ENCODE data around the gene ARHGAP45.
A peak's percentile ranks its signal among the peaks of the same experiment; 100 is the strongest.

ARHGAP45 gene

DNA sequence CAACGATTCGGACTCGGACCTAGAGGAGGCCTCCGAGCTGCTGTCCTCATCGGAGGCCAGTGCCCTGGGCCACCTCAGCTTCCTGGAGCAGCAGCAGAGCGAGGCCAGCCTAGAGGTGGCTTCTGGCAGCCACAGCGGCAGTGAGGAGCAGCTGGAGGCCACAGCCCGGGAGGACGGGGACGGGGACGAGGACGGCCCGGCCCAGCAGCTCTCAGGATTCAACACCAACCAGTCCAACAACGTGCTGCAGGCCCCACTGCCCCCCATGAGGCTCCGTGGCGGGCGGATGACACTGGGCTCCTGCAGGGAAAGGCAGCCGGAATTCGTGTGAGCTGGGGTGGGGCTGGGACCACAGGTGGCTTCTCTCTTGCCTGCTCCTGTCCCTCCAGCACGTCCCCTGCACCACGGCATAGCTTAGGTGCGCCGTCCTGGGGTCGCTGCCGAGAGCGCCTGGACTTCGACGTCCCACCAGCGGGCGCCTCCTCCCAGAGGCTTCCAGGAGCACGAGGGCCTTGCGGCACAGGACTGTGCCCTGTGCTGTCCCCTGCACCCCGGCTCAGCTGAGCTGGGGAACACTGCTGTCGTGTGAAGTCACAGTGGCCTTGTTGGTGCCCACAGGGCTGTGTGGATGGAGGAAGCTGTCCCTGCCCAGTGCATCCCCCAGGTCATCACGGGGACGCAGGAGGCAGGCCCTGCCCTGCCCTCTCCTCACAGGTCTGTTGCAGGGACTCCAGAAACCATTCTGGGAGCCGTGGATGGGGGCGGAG is 18.9 kb downstream of the ARHGAP45 start:
- DNase-seq (ENCODE audit: low read depth) = no peak

DNA sequence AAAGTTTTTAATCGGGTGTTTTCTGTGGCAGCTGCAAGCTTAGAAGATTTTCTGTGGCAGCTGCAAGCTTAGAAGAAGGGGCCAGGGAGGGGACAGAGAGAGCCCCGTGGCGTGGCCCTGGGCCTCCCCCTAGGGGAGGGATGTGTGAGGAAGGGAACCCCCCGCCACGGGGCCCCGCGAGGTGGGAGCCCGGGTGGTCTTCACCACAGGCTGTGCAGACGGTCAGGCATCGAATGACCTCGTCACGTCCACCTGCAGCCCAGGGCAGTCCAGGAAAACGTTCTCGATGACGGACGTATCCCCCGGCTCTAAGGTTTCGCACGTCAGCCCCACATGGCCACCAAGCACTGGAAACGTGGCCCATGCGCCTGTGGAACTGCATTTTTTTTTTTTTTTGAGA is 19.6 kb downstream of the ARHGAP45 start:
- no peak for DNase-seq (ENCODE audit: low read depth)

DNA sequence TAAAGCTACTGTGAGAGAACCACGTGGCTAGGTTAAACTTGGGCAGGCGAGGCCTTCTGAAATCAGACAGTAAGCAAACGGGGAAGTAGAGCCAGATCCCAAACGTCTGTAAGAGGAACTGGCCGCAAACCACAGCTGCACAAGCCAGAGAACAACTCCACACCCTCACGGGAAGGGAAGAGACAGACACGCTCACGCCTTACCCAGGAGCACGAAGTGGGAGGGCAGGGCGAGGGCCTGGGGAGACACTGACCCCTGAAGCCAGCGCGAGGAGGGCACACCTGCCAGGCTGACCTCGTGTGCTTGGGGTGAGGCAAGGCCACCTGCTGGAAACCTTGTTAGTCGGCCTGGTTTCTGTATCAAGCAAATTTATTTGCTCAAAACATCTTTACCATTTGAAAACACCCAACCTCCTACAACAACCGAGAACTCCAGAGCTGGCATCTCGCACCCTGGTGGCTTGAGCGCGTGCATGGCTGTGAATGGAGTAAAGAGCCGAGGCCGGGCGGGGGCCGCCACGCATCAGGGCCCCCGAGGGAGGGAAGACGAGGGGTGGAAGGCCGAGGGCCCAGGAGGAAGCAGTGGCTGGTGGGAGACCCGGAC is 20.9 kb downstream of the ARHGAP45 start:
- DNase-seq (ENCODE audit: low read depth) = no peak

DNA sequence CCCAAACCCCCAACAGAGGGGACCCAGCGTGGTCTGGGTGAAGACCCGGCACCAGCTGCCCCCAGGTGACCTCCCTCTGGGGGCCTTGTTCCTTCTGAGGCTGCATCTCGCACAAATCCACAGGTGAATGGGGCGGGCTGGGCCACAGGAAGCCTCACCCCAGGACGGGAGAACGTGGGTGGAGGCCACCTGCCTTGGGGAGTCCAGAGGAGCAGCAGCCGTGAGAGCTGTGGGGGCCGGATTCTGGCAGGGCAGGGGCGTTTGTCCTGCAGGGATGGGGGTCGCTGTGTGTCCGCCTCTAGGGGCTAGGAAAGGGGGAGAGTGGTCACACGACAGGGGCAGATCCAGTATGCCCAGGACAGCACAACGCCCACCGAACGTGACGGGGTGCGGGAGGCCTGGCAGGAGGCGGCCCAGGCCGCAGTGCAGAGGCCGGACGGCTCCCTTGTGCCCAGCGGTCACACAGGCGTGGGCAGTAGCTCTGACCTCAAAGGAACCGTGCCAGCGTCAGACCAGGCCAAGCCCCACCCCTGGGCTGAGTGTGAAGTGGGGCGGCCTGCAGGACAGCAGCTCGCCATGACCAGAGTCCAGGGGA is 21.5 kb downstream of the ARHGAP45 start:
- no peak for DNase-seq (ENCODE audit: low read depth)

DNA sequence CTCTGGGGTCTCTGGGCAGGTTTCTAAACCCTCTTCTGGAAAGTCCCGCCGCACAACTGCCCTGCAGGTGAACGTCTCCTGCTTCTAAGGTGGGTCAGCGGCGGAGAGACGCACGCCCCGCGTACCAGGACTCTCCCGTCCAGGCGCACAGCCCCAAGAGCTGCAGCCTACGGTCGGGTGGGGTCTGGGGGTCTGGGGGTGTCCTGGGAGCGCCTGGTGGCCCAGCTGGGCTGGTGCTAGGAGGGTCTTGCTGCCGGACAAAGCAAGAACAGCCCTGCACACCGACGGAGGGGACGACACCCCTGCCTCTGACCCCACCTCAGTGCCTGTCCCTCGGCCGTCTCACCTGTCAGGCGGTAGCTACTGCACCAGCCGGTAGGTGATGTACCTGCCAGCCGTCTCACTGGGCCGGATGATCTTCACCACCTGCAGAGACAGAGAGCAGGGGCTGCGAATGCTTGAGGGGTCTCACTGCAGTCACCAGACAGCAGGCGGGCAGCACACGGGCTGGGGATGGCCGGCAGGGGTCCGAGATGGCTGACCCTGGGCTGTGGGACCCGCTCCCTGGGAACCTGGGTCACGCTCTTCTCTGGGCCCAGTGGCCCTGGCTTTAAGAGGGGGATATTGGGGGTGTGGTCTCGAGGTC is 22.3 kb downstream of the ARHGAP45 start:
- no peak for DNase-seq (ENCODE audit: low read depth)

DNA sequence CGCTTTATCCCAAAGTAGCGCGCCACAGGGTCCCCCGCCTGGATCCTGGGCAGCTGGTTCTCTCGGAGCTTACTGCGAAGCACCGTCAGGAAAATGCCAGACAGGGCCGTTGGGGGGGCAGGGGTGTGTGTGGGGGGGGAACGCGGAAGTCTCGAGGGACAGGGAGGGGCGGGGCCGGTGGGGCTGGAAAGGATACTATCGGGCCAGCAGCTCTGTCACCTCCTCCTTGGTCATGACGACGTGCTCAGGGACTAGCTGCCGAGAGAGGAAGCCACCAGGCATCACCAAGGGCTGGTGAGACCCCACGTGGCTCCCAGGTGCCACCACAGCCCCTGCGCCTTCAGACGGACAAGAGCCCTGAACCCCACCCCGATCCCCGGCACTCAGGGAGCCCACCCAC is 22.9 kb downstream of the ARHGAP45 start:
- DNase-seq (ENCODE audit: low read depth) = no peak

DNA sequence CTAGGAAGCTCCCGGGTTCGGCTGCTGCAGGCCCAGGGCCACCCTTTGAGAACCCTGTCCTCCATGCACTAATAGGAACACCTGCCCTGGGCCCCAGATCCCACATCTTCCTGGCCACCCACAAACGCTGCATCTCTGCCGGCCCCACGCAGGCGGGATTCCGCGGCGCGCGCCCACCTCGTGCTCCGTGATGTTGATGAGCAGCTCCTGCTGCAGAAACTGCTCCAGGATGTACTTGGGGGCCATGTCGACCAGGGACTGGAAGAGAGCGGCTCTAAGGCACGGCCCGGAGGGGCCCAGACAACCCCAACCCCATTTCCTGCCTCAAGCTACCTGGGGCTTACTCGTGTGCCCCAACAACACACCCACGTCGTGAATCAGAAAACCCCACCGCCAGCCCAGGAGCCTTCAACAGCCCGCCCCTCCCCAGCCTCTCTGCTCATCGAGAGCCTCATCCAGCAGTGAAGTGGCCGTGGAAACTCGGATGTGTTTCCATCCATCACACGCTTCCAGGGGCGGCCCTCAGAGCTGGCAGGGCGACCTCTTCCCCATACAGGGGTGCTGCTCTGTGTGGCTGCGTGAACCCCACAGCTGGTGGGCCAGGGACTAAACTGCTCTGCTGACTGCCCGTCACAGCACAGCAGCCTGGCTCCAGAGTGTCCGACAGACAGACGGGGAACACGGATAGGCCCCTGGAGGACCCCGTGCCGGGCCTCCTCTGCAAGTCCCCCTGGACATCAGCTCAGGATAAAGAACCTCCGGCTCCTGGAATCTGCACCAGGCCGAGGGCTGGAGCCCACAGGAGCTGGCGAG is 24.0 kb downstream of the ARHGAP45 start:
- DNase-seq (ENCODE audit: low read depth) = no peak

DNA sequence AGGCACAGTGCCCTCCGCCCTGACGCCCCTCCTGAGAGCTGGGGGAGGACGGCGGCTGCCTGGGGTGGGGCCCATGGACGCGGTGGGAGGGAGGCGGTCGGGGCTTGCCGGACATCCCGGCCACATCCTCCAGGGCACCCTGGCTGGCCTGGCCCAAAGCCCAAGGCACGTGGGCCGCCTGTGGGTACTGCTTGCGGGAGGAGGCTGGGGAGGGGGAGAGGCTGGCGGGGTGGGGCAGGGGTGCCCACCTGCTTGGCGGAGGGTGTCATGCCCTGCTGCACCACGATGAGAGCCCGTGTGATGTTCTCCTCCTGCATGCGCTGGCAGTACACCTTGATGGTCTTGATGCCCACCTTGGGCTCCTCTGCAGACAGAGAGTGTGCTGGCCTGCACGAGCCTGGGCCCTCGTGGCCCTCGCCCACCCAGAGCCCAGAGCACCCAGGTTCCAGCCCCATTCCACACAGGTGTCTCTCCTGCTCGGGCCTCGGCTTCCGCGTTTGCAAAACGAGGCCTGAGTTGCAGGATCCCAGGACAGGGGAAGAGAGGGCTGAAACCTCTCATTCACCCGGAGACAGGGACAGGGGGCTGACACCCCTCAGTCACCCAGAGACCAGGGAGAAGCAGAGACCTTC is 24.7 kb downstream of the ARHGAP45 start:
- DNase-seq (ENCODE audit: low read depth) = no peak

DNA sequence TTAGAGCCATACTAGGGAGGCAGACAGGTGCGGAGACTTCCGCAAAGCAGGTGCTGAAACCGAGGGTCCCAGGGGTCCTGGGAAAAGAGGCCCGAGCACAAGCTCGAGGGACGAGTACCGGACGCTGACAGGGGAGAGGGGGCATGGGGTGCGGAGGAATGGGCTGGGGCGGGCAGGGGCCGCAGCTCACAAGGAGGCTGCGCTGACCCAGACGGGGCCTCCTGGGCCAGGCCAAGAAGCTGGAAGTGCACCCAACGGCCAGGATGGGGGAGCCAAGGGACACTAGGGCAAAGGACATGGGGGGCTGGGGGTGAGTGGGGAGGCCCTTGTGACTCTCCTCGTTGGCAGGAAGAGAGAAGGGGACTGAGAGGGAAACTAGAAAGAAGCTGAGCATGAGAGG is 26.4 kb downstream of the ARHGAP45 start:
- no peak for DNase-seq (ENCODE audit: low read depth)

DNA sequence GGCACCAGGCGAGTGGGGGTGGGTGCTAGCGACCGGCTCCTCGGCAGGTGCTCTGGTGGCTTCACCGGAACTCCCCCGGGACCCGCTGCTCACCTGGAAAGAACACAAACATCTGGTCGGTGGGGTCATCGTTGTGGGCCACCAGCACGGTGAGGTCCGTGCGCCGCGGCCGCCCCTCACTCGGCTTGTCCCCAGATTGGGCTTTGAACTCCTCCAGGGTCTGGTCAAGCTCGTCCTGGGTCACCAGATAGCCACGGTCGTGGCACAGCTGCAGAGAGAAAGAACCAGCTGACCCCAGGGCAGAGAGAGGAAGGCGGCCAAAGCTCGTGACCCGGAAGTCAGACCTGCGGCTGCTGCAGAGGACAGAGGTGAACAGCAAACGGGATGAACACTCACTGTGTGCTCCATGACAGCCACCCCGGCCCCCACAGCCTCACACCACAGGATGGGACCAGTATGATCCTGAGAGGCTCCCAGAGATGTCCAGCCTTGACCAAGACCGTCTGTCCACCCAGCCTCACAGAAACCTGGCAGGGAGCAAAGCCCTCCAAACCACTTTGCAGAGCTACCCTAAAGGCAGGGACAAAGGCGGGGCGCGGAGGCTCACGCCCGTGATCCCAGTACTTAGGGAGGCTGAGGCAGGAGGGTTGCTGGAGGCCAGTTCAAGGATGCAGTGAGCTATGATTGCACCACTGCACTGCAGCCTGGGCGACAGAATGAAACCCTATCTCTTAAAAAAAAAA is 27.0 kb downstream of the ARHGAP45 start:
- no peak for DNase-seq (ENCODE audit: low read depth)

DNA sequence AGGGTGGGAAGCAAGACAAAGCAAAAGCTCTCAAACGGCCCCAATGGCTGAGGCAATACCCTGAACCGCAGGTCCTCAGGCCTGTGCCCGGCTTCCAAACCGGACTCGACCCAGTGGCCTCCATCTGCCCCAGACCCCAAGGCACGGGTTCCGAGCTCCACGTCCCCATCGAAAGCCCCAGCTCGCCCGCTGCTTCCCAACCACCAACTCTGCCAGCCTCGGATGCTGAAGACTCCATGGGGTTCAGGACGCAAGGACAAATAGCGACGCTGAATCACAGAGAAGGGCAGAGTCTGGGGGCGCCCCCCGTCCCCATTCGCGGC is 27.6 kb downstream of the ARHGAP45 start:
- DNase-seq (ENCODE audit: low read depth) = no peak

DNA sequence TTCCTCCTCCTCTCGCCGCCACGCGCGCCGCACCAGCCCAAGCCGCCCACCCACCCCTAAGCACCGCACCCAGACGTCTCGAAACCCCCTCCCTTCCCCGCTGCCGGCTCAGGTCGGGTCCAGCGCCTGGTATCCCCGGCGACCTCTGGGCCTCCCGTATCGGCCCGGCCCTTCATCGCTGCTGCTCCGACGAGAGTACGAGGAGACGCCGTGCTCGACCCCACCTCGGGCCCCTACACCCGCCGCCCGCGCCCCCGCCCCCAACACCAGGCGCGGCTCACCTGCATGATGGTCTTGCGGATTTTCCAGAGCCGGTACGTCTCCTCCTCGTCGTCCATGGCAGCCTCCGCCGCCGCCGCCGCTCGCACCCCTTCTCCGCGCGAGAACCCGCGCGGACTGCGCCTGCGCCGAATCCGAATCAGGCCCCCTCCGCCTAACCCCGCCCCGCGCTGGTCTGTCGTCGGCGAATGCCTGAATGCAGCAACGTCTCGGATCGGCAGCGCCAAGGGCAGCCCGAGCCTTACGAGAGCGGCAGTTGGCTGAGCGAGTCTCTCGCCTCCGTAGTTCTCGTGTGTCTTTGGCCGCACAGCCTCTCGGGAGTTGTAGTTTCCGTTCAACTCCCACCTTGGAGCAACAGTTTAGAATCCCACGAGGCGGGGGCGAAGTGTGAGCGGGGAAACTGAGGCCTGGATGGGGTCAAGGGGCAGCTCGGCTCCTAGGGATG is 28.2 kb downstream of the ARHGAP45 start, which contains the start of gene POLR2E:
Gene POLR2E, minus strand, starts transcription at position 398 of the 724 bp plus-strand sequence. Its CDS starts 60 bp downstream, at position 338.
- DNase-seq (ENCODE audit: low read depth) = peak; percentile 98

DNA sequence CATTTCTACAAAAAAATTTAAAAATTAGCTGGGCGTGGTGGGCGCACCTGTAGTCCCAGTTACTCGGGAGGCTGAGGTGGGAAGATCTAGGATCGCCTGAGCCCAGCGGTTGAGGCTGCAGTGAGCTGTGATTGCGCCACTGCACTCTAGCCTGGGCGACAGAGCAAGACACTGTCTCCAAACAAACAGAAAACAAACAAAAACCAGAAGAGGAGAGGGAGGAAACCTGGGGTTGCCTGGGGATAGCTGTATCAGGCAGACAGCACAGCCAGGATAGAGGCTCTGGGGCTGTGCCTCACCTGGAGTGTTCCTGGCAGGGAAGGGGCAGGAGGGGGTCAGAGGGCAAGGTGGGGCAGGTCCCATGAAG is 30.8 kb downstream of the ARHGAP45 start:
- no peak for DNase-seq (ENCODE audit: low read depth)

DNA sequence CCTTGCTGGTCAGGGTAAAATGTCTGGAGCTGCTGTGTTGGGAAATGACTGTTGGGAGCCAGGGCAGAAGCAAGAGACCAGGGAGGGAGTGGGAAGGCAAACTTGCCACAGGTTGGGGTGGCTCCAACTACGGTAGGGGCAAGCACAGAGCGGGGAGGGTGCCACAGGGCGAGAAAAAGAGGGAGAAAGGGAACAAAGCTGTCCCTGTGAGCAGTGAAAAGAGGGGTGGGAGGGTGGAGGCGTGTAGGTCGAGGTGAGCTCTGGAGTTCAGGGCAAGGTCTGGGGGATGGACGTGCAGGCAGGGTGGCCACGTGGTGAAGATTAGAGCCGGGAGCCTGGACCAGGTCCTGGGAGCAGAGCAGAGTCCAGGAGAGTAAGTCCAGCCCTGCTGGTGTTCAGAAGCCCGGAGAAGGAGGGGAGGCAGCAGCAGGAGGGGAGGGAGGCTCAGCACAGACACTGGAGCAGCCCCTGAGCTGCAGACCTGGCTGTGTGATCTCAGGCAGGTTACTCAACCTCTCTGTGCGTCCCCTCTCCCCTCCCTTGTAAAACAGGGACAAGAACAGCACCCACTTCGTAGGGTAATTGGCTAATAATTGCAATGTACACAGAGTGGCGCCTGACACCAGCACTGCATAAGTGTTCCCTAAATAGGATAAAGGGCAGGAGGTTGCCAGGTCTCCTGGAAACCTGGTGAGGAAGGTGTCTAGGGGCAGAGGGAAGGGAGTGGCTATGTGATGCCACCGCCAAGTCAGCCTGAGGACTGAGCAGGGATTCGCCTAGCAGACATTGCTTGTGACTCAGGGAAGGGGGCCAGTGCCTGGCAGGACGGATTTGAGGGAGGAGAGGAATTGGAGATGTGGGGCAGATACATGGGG is 31.4 kb downstream of the ARHGAP45 start:
- DNase-seq (ENCODE audit: low read depth) = no peak

DNA sequence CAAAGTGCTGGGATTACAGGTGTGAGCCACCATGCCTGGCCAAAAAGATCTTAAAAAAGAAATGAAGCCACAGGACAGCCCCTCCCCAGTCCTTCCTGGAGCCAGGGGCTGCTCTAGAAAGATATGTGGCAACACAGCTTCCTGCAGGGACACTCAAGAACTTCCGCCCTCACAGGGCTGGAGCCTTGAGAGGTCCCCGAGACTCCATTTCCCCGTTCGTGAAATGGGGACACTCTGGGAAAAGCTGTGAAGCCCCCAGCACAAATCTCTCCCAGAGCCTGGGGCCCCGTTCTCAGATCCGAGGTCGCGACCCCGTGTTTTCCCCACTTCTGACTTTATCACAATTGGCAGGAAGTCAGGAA is 34.4 kb downstream of the ARHGAP45 start:
- no peak for DNase-seq (ENCODE audit: low read depth)

DNA sequence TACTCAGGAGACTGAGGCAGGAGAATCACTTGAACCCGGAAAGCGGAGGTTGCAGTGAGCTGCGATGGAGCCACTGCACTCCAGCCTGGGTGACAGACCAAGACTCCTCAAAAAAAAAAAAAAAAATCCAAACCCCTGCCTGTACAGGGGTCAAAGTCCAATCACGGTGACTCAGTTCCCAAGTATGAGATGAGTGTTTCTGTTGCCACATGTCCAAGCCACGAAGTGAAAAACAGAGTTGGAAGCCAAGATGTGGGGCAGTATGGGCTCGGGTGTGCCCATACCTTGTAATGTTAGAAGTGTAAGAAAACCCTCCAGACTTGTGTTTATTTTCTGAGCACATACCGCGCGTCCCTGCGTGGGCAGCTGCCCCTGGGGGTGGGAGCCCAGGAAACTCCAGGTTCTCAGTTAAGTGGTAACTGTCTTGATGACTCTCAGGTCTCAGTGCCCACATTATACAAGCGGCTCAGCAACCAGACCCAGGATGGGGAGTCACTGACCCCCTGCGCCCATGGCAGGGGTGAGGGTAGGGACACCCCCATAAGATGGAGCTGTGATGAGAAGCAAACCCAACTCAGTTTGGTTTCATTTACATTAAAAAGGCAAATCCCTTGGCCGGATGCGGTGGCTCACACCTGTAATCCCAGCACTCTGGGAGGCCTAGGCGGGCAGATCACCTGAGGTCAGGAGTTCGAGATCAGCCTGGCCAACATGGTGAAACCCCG is 35.6 kb downstream of the ARHGAP45 start:
- no peak for DNase-seq (ENCODE audit: low read depth)

DNA sequence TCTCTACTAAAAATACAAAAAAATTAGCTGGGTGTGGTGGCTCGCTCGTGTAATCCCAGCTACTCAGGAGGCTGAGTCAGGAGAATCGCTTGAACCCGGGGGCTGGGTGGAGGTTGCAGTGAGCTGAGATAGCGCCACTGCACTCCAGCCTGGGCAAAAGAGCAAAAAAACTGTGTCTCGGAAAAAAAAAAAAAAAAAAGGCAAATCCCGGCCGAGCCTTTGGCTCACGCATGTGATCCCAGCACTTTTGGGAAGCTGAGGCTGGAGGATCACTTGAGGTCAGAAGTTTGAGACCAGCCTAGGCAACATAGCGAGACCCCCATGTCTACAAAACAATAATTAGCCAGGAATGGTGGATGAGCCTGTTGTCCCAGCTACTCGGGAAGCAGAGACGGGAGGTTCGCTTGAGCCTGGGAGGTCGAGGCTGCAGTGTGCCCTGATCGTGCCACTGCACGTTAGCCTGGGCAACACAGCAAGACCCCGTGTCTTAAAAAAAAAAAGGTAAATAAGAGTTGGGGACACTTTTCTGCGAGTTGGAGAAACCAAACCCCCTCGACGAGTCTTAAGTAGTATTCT is 36.3 kb downstream of the ARHGAP45 start:
- no peak for DNase-seq (ENCODE audit: low read depth)

DNA sequence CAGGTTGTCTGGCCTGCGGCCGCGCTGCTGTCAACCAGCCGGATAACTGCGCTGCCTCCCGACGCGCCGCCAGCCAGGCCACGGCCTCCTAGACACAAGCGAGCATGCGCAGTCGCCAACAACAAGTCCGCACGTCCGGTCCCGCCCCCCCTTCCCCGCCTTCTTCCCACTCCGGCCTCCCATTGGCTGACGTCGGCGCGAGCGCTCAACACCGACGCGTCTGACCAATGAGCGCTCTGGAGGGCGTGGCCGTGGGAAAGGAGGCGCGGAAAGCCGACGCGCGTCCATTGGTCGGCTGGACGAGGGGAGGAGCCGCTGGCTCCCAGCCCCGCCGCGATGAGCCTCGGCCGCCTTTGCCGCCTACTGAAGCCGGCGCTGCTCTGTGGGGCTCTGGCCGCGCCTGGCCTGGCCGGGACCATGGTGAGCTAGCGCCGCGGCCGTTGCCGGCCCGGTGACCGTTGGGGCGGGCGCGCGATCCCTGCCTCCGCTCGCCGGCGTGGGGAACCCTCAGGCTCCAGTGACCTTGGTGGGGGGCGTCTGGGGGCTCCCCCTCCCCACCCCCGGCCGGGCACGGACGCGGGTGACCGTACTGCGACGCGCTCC is 36.8 kb downstream of the ARHGAP45 start, which contains the start of gene GPX4:
Gene GPX4, plus strand, starts transcription at position 287 of the 603 bp plus-strand sequence. Its CDS starts 50 bp downstream, at position 337.
- peak; percentile 99 for DNase-seq (ENCODE audit: low read depth)

All from T follicular helper cell (primary cell).